CD8-positive, alpha-beta memory T cell (primary cell): ENCODE results near the gene RORC. TPM values are rescaled to one million over a fixed set of nuclear protein-coding genes. Genes with fewer than 3 reads are reported as not detected.

Experiments used
- CTCF ChIA-PET: fragments of 350-600 bp; sonication (Branson Sonifier 250); formaldehyde crosslinking; loops from one replicate; lab custom pipeline; 2021; ENCODE audit warnings: antibody characterized with exemption; lab: Charles Lee
- POLR2A ChIA-PET: fragments of 350-600 bp; sonication (Branson Sonifier 250); formaldehyde crosslinking; loops from one replicate; lab custom pipeline; 2021; ENCODE audit warnings: antibody characterized with exemption; lab: Charles Lee
- DNase-seq, 5 donors: peaks; one replicate each; pipeline versions ENCODE4 v3.0.0 to v3.0.0-alpha.2; 2020 to 2022; ENCODE audit warnings: mixed read lengths in 1 of 5
- H3K27ac ChIP-seq: one replicate; pipeline ENCODE4 v1.7.0; 2013; ENCODE audit warnings: low read depth, mild to moderate bottlenecking, low read length, moderate library complexity
- H3K27me3 ChIP-seq: 2 replicates; pipeline ENCODE4 v1.7.0; 2013; ENCODE audit warnings: low read length, mild to moderate bottlenecking; ENCODE audit not compliant: insufficient read depth, poor library complexity, severe bottlenecking
- H3K36me3 ChIP-seq: 2 replicates; pipeline ENCODE4 v1.7.0; 2013; ENCODE audit warnings: mild to moderate bottlenecking, low read length, moderate library complexity; ENCODE audit not compliant: insufficient read depth
- H3K4me1 ChIP-seq: 2 replicates; pipeline ENCODE4 v1.7.0; 2013; ENCODE audit warnings: mild to moderate bottlenecking, low read length, moderate library complexity; ENCODE audit not compliant: insufficient read depth
- H3K4me3 ChIP-seq: 2 replicates; pipeline ENCODE4 v1.7.0; 2013; ENCODE audit warnings: mild to moderate bottlenecking, low read length
- H3K9me3 ChIP-seq: 2 replicates; pipeline ENCODE4 v1.7.0; 2013; ENCODE audit warnings: mild to moderate bottlenecking, low read length
- H3K27ac Mint-ChIP-seq, 8 donors: one replicate each; pipeline ENCODE4 v1.8.0; 2020 to 2021; ENCODE audit warnings: mixed read lengths in 8 of 8, mild to moderate bottlenecking in 6 of 8, inconsistent platforms in 3 of 8, moderate library complexity in 3 of 8
- H3K27me3 Mint-ChIP-seq, 2 donors: one replicate each; pipeline ENCODE4 v1.8.0; 2020 to 2021; ENCODE audit warnings: mixed read lengths in 2 of 2, mild to moderate bottlenecking in 1 of 2, moderate library complexity in 1 of 2
- H3K36me3 Mint-ChIP-seq, 3 donors: one replicate each; pipeline ENCODE4 v1.8.0; 2020 to 2021; ENCODE audit warnings: mixed read lengths in 3 of 3, inconsistent platforms in 1 of 3, mild to moderate bottlenecking in 1 of 3
- H3K4me1 Mint-ChIP-seq, 3 donors: one replicate each; pipeline ENCODE4 v1.8.0; 2020 to 2021; ENCODE audit warnings: mixed read lengths in 3 of 3, inconsistent platforms in 1 of 3, mild to moderate bottlenecking in 1 of 3
- H3K4me3 Mint-ChIP-seq, 7 donors: one replicate each; pipeline ENCODE4 v1.8.0; 2020 to 2021; ENCODE audit warnings: mixed read lengths in 7 of 7, mild to moderate bottlenecking in 6 of 7, moderate library complexity in 4 of 7, inconsistent platforms in 2 of 7
- H3K9me3 Mint-ChIP-seq, 5 donors: one replicate each; pipeline ENCODE4 v1.8.0; 2020 to 2022; ENCODE audit warnings: mixed read lengths in 5 of 5, mild to moderate bottlenecking in 3 of 5, moderate library complexity in 2 of 5, inconsistent platforms in 1 of 5
- polyA plus RNA-seq: library from polyadenylated mRNA; unstranded; fragments of 300-500 nt; fragmentation: Illumina TruSeq; gene quantifications from one replicate; pipeline ENCODE4 v1.2.3, GENCODE V29; 2021
- total RNA-seq, 2 experiments: library from RNA; stranded (reverse); gene quantifications; one replicate each; pipeline ENCODE4 v1.2.3, GENCODE V29; 2021

Gene RORC
- total and polyA plus RNA-seq, 3 experiments from 2014 or later, result 1.3 to 46.4 (median 1.5) TPM

- Histone ChIP-seq H3K36me3 (no peaks in the 10 kb centered on the region), H3K27ac (peak overlapping the region; percentile 67), H3K4me3 (peak overlapping the region; percentile 74), H3K4me1 (peaks cover 48% of the 10 kb centered on the region), H3K9me3 (no peaks in the 10 kb centered on the region), H3K27me3 (no peaks in the 10 kb centered on the region)
- peak in 3 of 5 donors; percentile 38 to 60 (median 43) for DNase-seq
- Mint-ChIP-seq H3K27ac (peak overlapping the region; percentile 67 to 98 (median 92)), H3K4me1 (peaks cover 51 to 66% (median 60%) of the 10 kb centered on the region in 3 donors), H3K4me3 (peak overlapping the region; percentile 82 to 96 (median 87)), H3K36me3 (peaks cover 0 to 3% (median 0%) of the 10 kb centered on the region in 3 donors), H3K9me3 (no peaks in the 10 kb centered on the region), H3K27me3 (peaks cover 0 to 2% of the 10 kb centered on the region in 2 donors)
- ChIA-PET CTCF (interaction anchor here (2.4 kb wide), 1 partner anchor 23 kb away, joined by 10 read pairs; no protein-coding TSS in a partner anchor), POLR2A (interaction anchor here (0.5 to 0.9 kb wide), 4 partner anchors 47 to 1945 kb away, joined by 3 to 4 read pairs (median 4); no protein-coding TSS in a partner anchor)
These were observed 6.8 kb upstream of the RORC start for GRCh38 chr1:151838222-151839081.

- H3K4me1 ChIP-seq, result peaks cover 51% of the 10 kb centered on the region
- DNase-seq, result peak in 3 of 5 donors; percentile 37 to 57 (median 40)
- H3K4me1 Mint-ChIP-seq, result peaks cover 56 to 72% (median 66%) of the 10 kb centered on the region in 3 donors
- peak overlapping the region; percentile 80 to 95 (median 93) for H3K4me3 Mint-ChIP-seq
- ChIA-PET CTCF (interaction anchor here (2.3 to 2.4 kb wide), 2 partner anchors 23 to 244 kb away, joined by 10 to 16 read pairs; no protein-coding TSS in a partner anchor), POLR2A (interaction anchor here (0.8 to 0.9 kb wide), 2 partner anchors 47 to 178 kb away, joined by 3 to 4 read pairs; no protein-coding TSS in a partner anchor)
- H3K4me3 ChIP-seq, result peak overlapping the region; percentile 23
- no peaks in the 10 kb centered on the region for H3K9me3 Mint-ChIP-seq
- no peaks in the 10 kb centered on the region for H3K9me3 ChIP-seq
- H3K27ac Mint-ChIP-seq, result peak overlapping the region; percentile 87 to 99 (median 96)
- H3K27ac ChIP-seq, result no peak overlapping the region
- H3K36me3 ChIP-seq, result no peaks in the 10 kb centered on the region
- H3K27me3 Mint-ChIP-seq, result peaks cover 0 to 2% of the 10 kb centered on the region in 2 donors
- no peaks in the 10 kb centered on the region for H3K27me3 ChIP-seq
- H3K36me3 Mint-ChIP-seq, result peaks cover 0 to 3% (median 0%) of the 10 kb centered on the region in 3 donors
These were observed 6.3 kb upstream of the RORC start for GRCh38 chr1:151837884-151838221.

GRCh38 chr1:151837197-151837596 lies 5.6 kb upstream of the RORC start:
- peaks cover 51% of the 10 kb centered on the region for H3K4me1 ChIP-seq
- no peaks in the 10 kb centered on the region for H3K9me3 Mint-ChIP-seq
- DNase-seq, result peak in 2 of 5 donors; percentile 43 to 48
- H3K27me3 Mint-ChIP-seq, result peaks cover 0 to 2% of the 10 kb centered on the region in 2 donors
- CTCF ChIA-PET, result interaction anchor here (0.7 to 2.4 kb wide), 21 partner anchors 9 to 387 kb away, joined by 3 to 16 read pairs (median 4); no protein-coding TSS in a partner anchor
- H3K27me3 ChIP-seq, result no peaks in the 10 kb centered on the region
- no peaks in the 10 kb centered on the region for H3K9me3 ChIP-seq
- peak overlapping the region; percentile 23 for H3K4me3 ChIP-seq
- no peak overlapping the region for H3K27ac ChIP-seq
- peaks cover 0 to 3% (median 0%) of the 10 kb centered on the region in 3 donors for H3K36me3 Mint-ChIP-seq
- H3K36me3 ChIP-seq, result no peaks in the 10 kb centered on the region
- H3K4me1 Mint-ChIP-seq, result peaks cover 63 to 78% (median 72%) of the 10 kb centered on the region in 3 donors
- H3K4me3 Mint-ChIP-seq, result peak overlapping the region; percentile 80 to 95 (median 93)
- H3K27ac Mint-ChIP-seq, result peak overlapping the region; percentile 87 to 99 (median 96)
- POLR2A ChIA-PET, result interaction anchor here (0.9 kb wide), 1 partner anchor 46 kb away, joined by 3 read pairs; no protein-coding TSS in a partner anchor

- DNase-seq, result no peak
- peaks cover 0 to 2% of the 10 kb centered on the region in 2 donors for H3K27me3 Mint-ChIP-seq
- H3K9me3 Mint-ChIP-seq, result no peaks in the 10 kb centered on the region
- peak overlapping the region in 5 of 8 donors; percentile 72 to 98 (median 85) for H3K27ac Mint-ChIP-seq
- Histone ChIP-seq H3K27me3 (no peaks in the 10 kb centered on the region), H3K36me3 (no peaks in the 10 kb centered on the region), H3K27ac (no peak overlapping the region), H3K9me3 (no peaks in the 10 kb centered on the region), H3K4me1 (peaks cover 56% of the 10 kb centered on the region), H3K4me3 (no peak overlapping the region)
- H3K36me3 Mint-ChIP-seq, result no peaks in the 10 kb centered on the region
- peaks cover 68 to 84% (median 76%) of the 10 kb centered on the region in 3 donors for H3K4me1 Mint-ChIP-seq
- H3K4me3 Mint-ChIP-seq, result no peak overlapping the region
- CTCF ChIA-PET, result interaction anchor here (0.9 to 2.4 kb wide), 22 partner anchors 7 to 385 kb away, joined by 3 to 16 read pairs (median 4); partner anchors contain the start of gene TDRKH
- POLR2A ChIA-PET, result no interaction called here
These were observed 4.0 kb upstream of the RORC start for GRCh38 chr1:151835596-151835995.

- peaks cover 69 to 84% (median 76%) of the 10 kb centered on the region in 3 donors for H3K4me1 Mint-ChIP-seq
- H3K27me3 Mint-ChIP-seq, result peaks cover 0 to 2% of the 10 kb centered on the region in 2 donors
- peak overlapping the region in 7 of 8 donors; percentile 70 to 99 (median 89) for H3K27ac Mint-ChIP-seq
- H3K27me3 ChIP-seq, result no peaks in the 10 kb centered on the region
- H3K9me3 ChIP-seq, result no peaks in the 10 kb centered on the region
- no peak overlapping the region for H3K27ac ChIP-seq
- H3K9me3 Mint-ChIP-seq, result no peaks in the 10 kb centered on the region
- H3K4me3 ChIP-seq, result no peak overlapping the region
- H3K36me3 Mint-ChIP-seq, result no peaks in the 10 kb centered on the region
- ChIA-PET CTCF (interaction anchor here (1.0 to 1.2 kb wide), 2 partner anchors 99 to 240 kb away, joined by 3 read pairs; no protein-coding TSS in a partner anchor), POLR2A (interaction anchor here (0.6 kb wide), 1 partner anchor 42 kb away, joined by 3 read pairs; no protein-coding TSS in a partner anchor)
- H3K36me3 ChIP-seq, result no peaks in the 10 kb centered on the region
- H3K4me3 Mint-ChIP-seq, result peak overlapping the region in 1 of 7 donors; percentile 64
- H3K4me1 ChIP-seq, result peaks cover 58% of the 10 kb centered on the region
- DNase-seq, result no peak
These were observed 2.6 kb upstream of the RORC start for GRCh38 chr1:151834239-151834638.

GRCh38 chr1:151833172-151833900 lies 1.7 kb upstream of the RORC start:
- H3K27me3 Mint-ChIP-seq, result peaks cover 0 to 2% of the 10 kb centered on the region in 2 donors
- peak overlapping the region; percentile 34 to 99 (median 90) for H3K27ac Mint-ChIP-seq
- no peak for DNase-seq
- POLR2A ChIA-PET, result no interaction called here
- Histone ChIP-seq H3K4me3 (no peak overlapping the region), H3K4me1 (peaks cover 59% of the 10 kb centered on the region), H3K27me3 (no peaks in the 10 kb centered on the region), H3K27ac (no peak overlapping the region), H3K36me3 (no peaks in the 10 kb centered on the region), H3K9me3 (no peaks in the 10 kb centered on the region)
- no peaks in the 10 kb centered on the region for H3K9me3 Mint-ChIP-seq
- no peaks in the 10 kb centered on the region for H3K36me3 Mint-ChIP-seq
- CTCF ChIA-PET, result interaction anchor here (0.7 to 0.8 kb wide), 2 partner anchors 25 to 168 kb away, joined by 3 read pairs; no protein-coding TSS in a partner anchor
- H3K4me3 Mint-ChIP-seq, result peak overlapping the region in 6 of 7 donors; percentile 37 to 80 (median 63)
- H3K4me1 Mint-ChIP-seq, result peaks cover 75 to 88% (median 80%) of the 10 kb centered on the region in 3 donors

GRCh38 chr1:151832318-151832980 lies 847 bp upstream of the RORC start:
- Histone ChIP-seq H3K4me3 (no peak overlapping the region), H3K27me3 (no peaks in the 10 kb centered on the region), H3K27ac (no peak overlapping the region), H3K4me1 (peaks cover 63% of the 10 kb centered on the region), H3K9me3 (no peaks in the 10 kb centered on the region), H3K36me3 (no peaks in the 10 kb centered on the region)
- peaks cover 78 to 92% (median 83%) of the 10 kb centered on the region in 3 donors for H3K4me1 Mint-ChIP-seq
- peaks cover 0 to 2% of the 10 kb centered on the region in 2 donors for H3K27me3 Mint-ChIP-seq
- ChIA-PET CTCF (interaction anchor here (0.5 to 0.8 kb wide), 3 partner anchors 24 to 169 kb away, joined by 3 read pairs; no protein-coding TSS in a partner anchor), POLR2A (no interaction called here)
- DNase-seq, result no peak
- no peaks in the 10 kb centered on the region for H3K9me3 Mint-ChIP-seq
- H3K4me3 Mint-ChIP-seq, result peak overlapping the region in 6 of 7 donors; percentile 55 to 70 (median 67)
- H3K36me3 Mint-ChIP-seq, result no peaks in the 10 kb centered on the region
- peak overlapping the region; percentile 47 to 99 (median 88) for H3K27ac Mint-ChIP-seq
